ENCODE results near the gene KREMEN1. TPM values are rescaled to one million over a fixed set of nuclear protein-coding genes. Genes with fewer than 3 reads are reported as not detected.

KREMEN1 gene
- total and polyA plus RNA-seq, 9 of the 15 experiments (the other 6 are each of a cell fraction or from before 2014, with no cell fraction given): 0.69 to 11.5 (median 4.3) TPM

GRCh38 chr22:29157759-29158535, 85.1 kb downstream of the KREMEN1 start:
- 62% methylated on average over 11 of the region's 11 CpGs for WGBS (ENCODE audit: insufficient coverage, low coverage, missing lambda C conversion rate)
- Histone ChIP-seq H3K27ac (ENCODE audit: extremely low read depth, low read depth, low read length) (no peak overlapping the region), H3K9ac (ENCODE audit: insufficient read depth in 1 of 2, low read depth in 2 of 2, low read length in 2 of 2) (no peak overlapping the region), H3K9me1 (ENCODE audit: control insufficient read depth, insufficient read depth, low read length) (no peaks in the 10 kb centered on the region), H3K4me3 (no peak overlapping the region), H3K9me3 (replicated peaks; ENCODE audit: control insufficient read depth, insufficient read depth, low read depth, low read length) (no peaks in the 10 kb centered on the region), H2AFZ (ENCODE audit: low read depth, low read length) (peak overlapping the region; percentile 92), H3K36me3 (ENCODE audit: control insufficient read depth, insufficient read depth, low read length) (no peaks in the 10 kb centered on the region), H4K20me1 (replicated peaks; ENCODE audit: control insufficient read depth, insufficient read depth, low read length) (no peaks in the 10 kb centered on the region), H3K79me2 (ENCODE audit: control insufficient read depth, insufficient read depth, low read length) (no peaks in the 10 kb centered on the region), H3K27me3 (ENCODE audit: control insufficient read depth in 2 of 2, insufficient read depth in 2 of 2, low read length in 2 of 2) (no peaks in the 10 kb centered on the region), H3K4me2 (ENCODE audit: insufficient read depth, low read length) (no peak overlapping the region), H3K4me1 (replicated peaks in 1 of 2; ENCODE audit: control insufficient read depth in 2 of 2, insufficient read depth in 2 of 2, low read length in 2 of 2) (peaks cover 10 to 14% of the 10 kb centered on the region in 2 experiments; a peak in 4 of 5 replicates)
- peak; percentile 65 for ATAC-seq
- no TSS peak for BruUV-seq (replicated peaks)
- ChIA-PET POLR2A (interaction anchor here (0.6 to 0.7 kb wide), 2 partner anchors 57 to 93 kb away, joined by 3 read pairs; no protein-coding TSS in a partner anchor), CTCF (ENCODE audit: low intra/inter-chr PET ratio) (interaction anchor here (0.6 kb wide), 1 partner anchor 68 kb away, joined by 3 read pairs; no protein-coding TSS in a partner anchor)
- DNase-seq (ENCODE audit: extremely low read depth in 1 of 4, low spot score in 3 of 4): peak; percentile 22 to 47 (median 30)
- in situ Hi-C loops (cut with MboI): loop anchor here (10.0 kb wide), 1 partner anchor 303 kb away; no protein-coding TSS in a partner anchor
- peak; percentile 69 for FAIRE-seq
- intact Hi-C loops (cut with micrococcal nuclease): loop anchor here (2.0 to 10.0 kb wide), 2 partner anchors 87 to 93 kb away; partner anchors contain the start of gene C22orf31
- TF ChIP-seq SIN3B (IDR thresholded peaks at IDR 0.05; ENCODE audit: low read depth) (no peak), REST (IDR thresholded peaks at IDR 0.05; ENCODE audit: borderline replicate concordance) (peak; percentile 40), REST (CRISPR knock-in tag; IDR thresholded peaks at IDR 0.05; ENCODE audit: low read depth) (no peak), CREB3L1 (IDR thresholded peaks at IDR 0.05; ENCODE audit: borderline replicate concordance, low read depth) (0 out of 2 replicates have a peak, but pooled peaks have one; percentile 43), ZNF143 (CRISPR knock-in tag; IDR thresholded peaks at IDR 0.05) (peak; percentile 85), ZNF561 (CRISPR knock-in tag; conservative IDR thresholded peaks at IDR 0.05) (no peak), MAFF (IDR thresholded peaks at IDR 0.05; ENCODE audit: low read length) (no peak), SMARCC2 (IDR thresholded peaks at IDR 0.05; ENCODE audit: low read depth) (no peak), HCFC1 (IDR thresholded peaks at IDR 0.05; ENCODE audit: low read depth, low read length) (peak; percentile 86), MAFK (IDR thresholded peaks at IDR 0.05; ENCODE audit: low read length) (no peak), MEIS2 (IDR thresholded peaks at IDR 0.05; ENCODE audit: partially characterized antibody) (no peak), SIX5 (IDR thresholded peaks at IDR 0.05; ENCODE audit: borderline replicate concordance in 1 of 2, insufficient read depth in 1 of 2, low read depth in 1 of 2, low read length in 2 of 2) (peak; percentile 62; a peak in 3 of 4 replicates)
